Effector memory CD8-positive, alpha-beta T cell (primary cell): ENCODE data around the gene TLK2.
A peak's percentile ranks its signal among the peaks of the same experiment; 100 is the strongest.
"Not testable (repeated sequence)": the region's sequence is repeated elsewhere in the genome, so short reads cannot be mapped to it uniquely, and the experiment has no call there.

ENCODE experiments used
- ATAC-seq: fragments of 150-1000 bp; cut with Tn5 transposase; replicated peaks from 2 replicates; pipeline ENCODE4 v1.10.0; 2021; ENCODE audit warnings: mild to moderate bottlenecking, moderate library complexity
- DNase-seq, 3 experiments: peaks; one replicate each; pipeline ENCODE4 v3.0.0; 2021
- H3K27ac Mint-ChIP-seq, 2 donors: one replicate each; pipeline ENCODE4 v1.8.0; 2022; ENCODE audit warnings: mild to moderate bottlenecking in 2 of 2, mixed read lengths in 2 of 2, moderate library complexity in 2 of 2
- H3K27me3 Mint-ChIP-seq, 2 donors: one replicate each; pipeline ENCODE4 v1.8.0; 2022; ENCODE audit warnings: mixed read lengths in 2 of 2
- H3K36me3 Mint-ChIP-seq: one replicate; pipeline ENCODE4 v1.8.0; 2022; ENCODE audit warnings: mild to moderate bottlenecking, moderate library complexity, mixed read lengths; ENCODE audit not compliant: insufficient read depth
- H3K4me1 Mint-ChIP-seq, 2 donors: one replicate each; pipeline ENCODE4 v1.8.0; 2022; ENCODE audit warnings: low read depth in 2 of 2, mixed read lengths in 2 of 2
- H3K4me3 Mint-ChIP-seq, 2 donors: one replicate each; pipeline ENCODE4 v1.8.0; 2022; ENCODE audit warnings: mild to moderate bottlenecking in 2 of 2, mixed read lengths in 2 of 2, moderate library complexity in 2 of 2
- H3K9me3 Mint-ChIP-seq, 2 donors: one replicate each; pipeline ENCODE4 v1.8.0; 2022; ENCODE audit warnings: mixed read lengths in 2 of 2
- total RNA-seq, 9 experiments: gene quantifications; one replicate each; lab custom pipeline; 2026; lab: John Stamatoyannopoulos, UW

The TLK2 gene
- 72.7 to 113 (median 87.8) reads per million in 9 experiments for total RNA-seq

DNA sequence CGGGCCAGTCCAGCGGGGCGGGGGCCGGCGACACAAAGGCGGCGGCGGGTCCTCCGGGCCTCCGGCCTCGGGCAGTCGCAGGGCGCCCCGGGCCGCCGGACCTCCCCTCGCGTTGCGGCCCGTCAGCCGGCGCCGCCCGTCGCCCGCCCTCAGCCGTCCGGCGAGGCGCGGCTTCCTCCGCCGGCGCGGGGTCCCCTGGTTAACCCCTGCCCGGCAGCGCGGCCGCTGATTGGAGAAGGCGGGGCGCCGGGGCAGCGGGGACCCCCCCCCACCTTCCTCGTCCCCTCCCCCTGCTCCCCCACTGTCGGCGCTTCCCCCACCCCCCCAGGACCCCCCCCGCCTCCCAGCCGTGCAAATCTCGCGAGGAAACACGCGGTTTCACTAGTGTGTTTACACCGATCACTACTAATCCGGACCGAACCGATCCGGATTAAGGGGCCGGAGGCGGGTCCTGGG lies at the start of gene TLK2:
Gene TLK2 (plus strand): TSS at position 402 of the 456 bp plus-strand sequence. CDS start 2,301 bp downstream, outside the sequence.
- peaks cover 19 to 24% of the 10 kb centered on the region in 2 donors for H3K4me1 Mint-ChIP-seq
- H3K9me3 Mint-ChIP-seq, result no peaks in the 10 kb centered on the region
- H3K27ac Mint-ChIP-seq, result peak within 1 kb of the TSS; percentile 90 to 94
- ATAC-seq (peak; percentile 67), DNase-seq (peak in 2 of 3 experiments; percentile 59 to 60)
- no peaks in the 10 kb centered on the region for H3K27me3 Mint-ChIP-seq
- H3K36me3 Mint-ChIP-seq, result peaks cover 41% of the 10 kb centered on the region
- peak within 1 kb of the TSS; percentile 82 to 84 for H3K4me3 Mint-ChIP-seq

DNA sequence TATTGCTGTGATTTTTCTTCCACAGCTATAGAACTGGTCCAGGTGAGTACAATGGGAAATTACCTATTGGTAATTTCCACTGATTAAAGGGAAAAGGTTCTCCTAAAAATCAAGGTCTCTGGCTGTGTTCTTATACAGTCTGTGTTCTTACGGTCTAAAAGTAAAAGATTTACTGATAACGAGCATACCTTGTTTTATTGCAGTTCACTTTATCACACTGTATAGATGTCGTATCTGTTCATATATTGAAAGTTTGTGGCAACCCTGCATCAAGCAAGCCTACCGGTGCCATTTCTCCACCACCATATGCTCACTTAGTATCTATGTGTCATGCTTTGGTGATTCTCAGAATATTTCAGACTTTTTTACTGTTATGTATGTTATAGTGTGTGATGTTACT lies 43.4 kb upstream of the TLK2 start:
- not testable (repeated sequence) for H3K4me1 Mint-ChIP-seq, H3K9me3 Mint-ChIP-seq, ATAC-seq, H3K27me3 Mint-ChIP-seq, H3K4me3 Mint-ChIP-seq, H3K27ac Mint-ChIP-seq, DNase-seq
- H3K36me3 Mint-ChIP-seq, result peaks cover 53% of the 10 kb centered on the region

- H3K27ac Mint-ChIP-seq, H3K4me1 Mint-ChIP-seq, H3K27me3 Mint-ChIP-seq, H3K9me3 Mint-ChIP-seq, ATAC-seq, DNase-seq, H3K4me3 Mint-ChIP-seq: not testable (repeated sequence)
- peaks cover 54% of the 10 kb centered on the region for H3K36me3 Mint-ChIP-seq
Measured at GRCh38 chr17:62441181-62441580, 37.4 kb upstream of the TLK2 start.

- no peak overlapping the region for H3K27ac Mint-ChIP-seq
- peaks cover 54% of the 10 kb centered on the region for H3K36me3 Mint-ChIP-seq
Measured at GRCh38 chr17:62444063-62444462, 34.6 kb upstream of the TLK2 start.

DNA sequence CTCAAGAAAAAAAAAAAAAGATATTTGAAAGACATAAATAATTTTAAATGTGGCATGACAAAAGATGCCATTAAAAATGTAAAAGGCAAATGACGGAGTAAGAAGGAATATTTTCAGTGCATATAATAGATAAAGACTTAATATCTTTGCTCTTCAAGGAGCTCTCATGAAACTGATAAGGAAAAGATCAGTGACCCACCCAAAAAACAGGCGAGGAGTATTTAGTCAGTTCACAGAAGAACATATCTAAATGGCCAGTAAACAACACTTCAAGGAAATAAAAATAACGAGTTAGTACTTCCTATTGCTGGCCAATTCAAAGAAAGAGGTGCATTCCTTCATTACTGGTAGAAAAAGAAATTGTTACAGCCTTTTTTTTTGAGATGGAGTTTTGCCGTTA lies 32.8 kb upstream of the TLK2 start:
- not testable (repeated sequence) for H3K4me1 Mint-ChIP-seq, ATAC-seq

More at GRCh38 chr17:62444063-62444462, 34.6 kb upstream of the TLK2 start:
- Mint-ChIP-seq H3K4me3 (no peak overlapping the region), H3K4me1 (no peaks in the 10 kb centered on the region), H3K9me3 (no peaks in the 10 kb centered on the region), H3K27me3 (no peaks in the 10 kb centered on the region)
- ATAC-seq, result no peak
- no peak for DNase-seq

GRCh38 chr17:62452195-62452594 lies 26.4 kb upstream of the TLK2 start:
- not testable (repeated sequence) for H3K9me3 Mint-ChIP-seq, DNase-seq, H3K4me1 Mint-ChIP-seq, H3K4me3 Mint-ChIP-seq, H3K27me3 Mint-ChIP-seq, H3K27ac Mint-ChIP-seq, ATAC-seq
- H3K36me3 Mint-ChIP-seq, result peaks cover 19% of the 10 kb centered on the region

More for the DNA sequence above, 32.8 kb upstream of the TLK2 start:
- peaks cover 64% of the 10 kb centered on the region for H3K36me3 Mint-ChIP-seq
- H3K27me3 Mint-ChIP-seq, H3K4me3 Mint-ChIP-seq, H3K27ac Mint-ChIP-seq, H3K9me3 Mint-ChIP-seq, DNase-seq: not testable (repeated sequence)

GRCh38 chr17:62453041-62453440 lies 25.6 kb upstream of the TLK2 start:
- Mint-ChIP-seq H3K36me3 (peaks cover 15% of the 10 kb centered on the region), H3K4me3 (peak overlapping the region in 1 of 2 donors; percentile 19), H3K27ac (peak overlapping the region; percentile 30 to 80)
- H3K9me3 Mint-ChIP-seq, ATAC-seq, H3K4me1 Mint-ChIP-seq, DNase-seq, H3K27me3 Mint-ChIP-seq: not testable (repeated sequence)

GRCh38 chr17:62453656-62454055 lies 25.0 kb upstream of the TLK2 start:
- peak; percentile 92 for ATAC-seq
- H3K36me3 Mint-ChIP-seq, result peaks cover 13% of the 10 kb centered on the region

DNA sequence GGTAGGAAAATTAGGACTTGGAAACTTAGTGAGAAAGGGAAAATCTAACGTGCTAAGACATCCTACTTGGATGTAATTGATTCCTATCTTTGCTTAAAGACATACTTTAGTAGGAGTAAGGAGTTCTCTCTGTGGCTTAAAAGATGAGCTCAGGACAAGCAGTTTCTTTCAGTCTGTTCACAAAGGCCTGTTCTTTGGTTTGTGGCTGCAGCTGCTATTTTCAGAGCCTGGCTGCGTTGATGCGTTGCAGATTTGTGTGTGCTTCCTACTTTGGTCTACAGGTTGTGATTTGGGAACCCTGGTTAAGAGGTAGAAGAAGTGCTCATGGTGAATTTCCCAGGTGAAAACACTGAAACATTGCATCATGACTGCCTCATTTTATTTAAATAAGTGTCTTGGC lies 24.5 kb upstream of the TLK2 start:
- ATAC-seq, result peak; percentile 41
- H3K27ac Mint-ChIP-seq, result peak overlapping the region; percentile 30 to 80
- H3K27me3 Mint-ChIP-seq, H3K9me3 Mint-ChIP-seq, H3K4me1 Mint-ChIP-seq, DNase-seq: not testable (repeated sequence)
- H3K4me3 Mint-ChIP-seq, result peak overlapping the region; percentile 19 to 45
- peaks cover 13% of the 10 kb centered on the region for H3K36me3 Mint-ChIP-seq

More at GRCh38 chr17:62453656-62454055, 25.0 kb upstream of the TLK2 start:
- DNase-seq, result peak in 2 of 3 experiments; percentile 5
- H3K4me1 Mint-ChIP-seq, H3K9me3 Mint-ChIP-seq, H3K27me3 Mint-ChIP-seq: not testable (repeated sequence)
- Mint-ChIP-seq H3K4me3 (peak overlapping the region; percentile 19 to 45), H3K27ac (peak overlapping the region; percentile 30 to 80)

- Mint-ChIP-seq H3K9me3 (no peaks in the 10 kb centered on the region), H3K36me3 (no peaks in the 10 kb centered on the region), H3K27ac (no peak overlapping the region), H3K4me1 (peaks cover 9 to 10% of the 10 kb centered on the region in 2 donors), H3K27me3 (peaks cover 5 to 6% of the 10 kb centered on the region in 2 donors), H3K4me3 (no peak overlapping the region)
- ATAC-seq, result no peak
- no peak for DNase-seq
Measured at GRCh38 chr17:62456016-62456415, 22.6 kb upstream of the TLK2 start.

DNA sequence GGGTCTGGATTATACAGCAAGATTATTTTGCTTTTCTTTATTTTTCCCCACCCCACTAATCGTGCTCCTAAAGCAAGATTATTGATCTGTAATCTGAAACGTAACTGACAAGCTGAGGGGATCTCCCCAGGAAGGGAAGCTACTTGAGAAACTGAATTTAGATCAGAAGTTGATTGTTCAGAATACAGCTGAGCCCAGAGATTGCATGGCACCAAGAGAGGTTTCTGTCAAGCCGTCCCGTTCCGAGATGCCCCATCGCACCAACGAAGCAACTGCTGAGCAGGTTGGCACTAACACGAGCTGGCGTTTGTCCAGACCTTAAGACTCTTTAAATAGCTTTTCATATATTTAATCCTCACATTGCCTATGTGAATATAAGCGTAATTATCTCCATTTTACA lies 20.1 kb upstream of the TLK2 start:
- not testable (repeated sequence) for H3K4me3 Mint-ChIP-seq, H3K4me1 Mint-ChIP-seq, H3K27ac Mint-ChIP-seq, DNase-seq, H3K36me3 Mint-ChIP-seq, H3K9me3 Mint-ChIP-seq, ATAC-seq
- peaks cover 13 to 15% of the 10 kb centered on the region in 2 donors for H3K27me3 Mint-ChIP-seq

DNA sequence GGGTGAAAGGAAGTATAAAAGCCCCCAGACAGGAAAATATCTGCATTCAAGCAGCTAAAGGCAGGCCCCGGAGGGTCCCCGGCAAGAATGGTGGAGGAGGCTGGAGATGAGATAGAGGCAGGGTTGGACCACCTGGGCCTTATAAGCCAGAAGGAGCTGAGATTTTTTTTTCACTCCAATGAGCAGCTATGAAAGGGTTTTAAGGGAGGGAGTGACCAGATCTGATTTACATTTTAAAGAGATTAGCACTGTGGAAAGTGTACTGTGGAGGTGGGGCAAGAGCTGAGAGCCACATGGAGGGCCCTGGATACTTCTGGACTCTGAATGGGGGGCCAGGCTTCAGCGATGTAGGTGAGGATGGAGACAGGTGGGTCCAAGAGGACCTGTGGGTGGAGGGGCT lies 14.2 kb upstream of the TLK2 start:
- ATAC-seq, H3K4me3 Mint-ChIP-seq, H3K36me3 Mint-ChIP-seq, DNase-seq, H3K9me3 Mint-ChIP-seq, H3K4me1 Mint-ChIP-seq: not testable (repeated sequence)
- peak overlapping the region in 1 of 2 donors; percentile 77 for H3K27ac Mint-ChIP-seq
- H3K27me3 Mint-ChIP-seq, result peaks cover 13 to 15% of the 10 kb centered on the region in 2 donors

- DNase-seq, H3K9me3 Mint-ChIP-seq, H3K27ac Mint-ChIP-seq, H3K4me3 Mint-ChIP-seq, H3K4me1 Mint-ChIP-seq, H3K36me3 Mint-ChIP-seq, ATAC-seq: not testable (repeated sequence)
- H3K27me3 Mint-ChIP-seq, result peaks cover 13 to 15% of the 10 kb centered on the region in 2 donors
Measured at GRCh38 chr17:62465271-62465670, 13.4 kb upstream of the TLK2 start.

DNA sequence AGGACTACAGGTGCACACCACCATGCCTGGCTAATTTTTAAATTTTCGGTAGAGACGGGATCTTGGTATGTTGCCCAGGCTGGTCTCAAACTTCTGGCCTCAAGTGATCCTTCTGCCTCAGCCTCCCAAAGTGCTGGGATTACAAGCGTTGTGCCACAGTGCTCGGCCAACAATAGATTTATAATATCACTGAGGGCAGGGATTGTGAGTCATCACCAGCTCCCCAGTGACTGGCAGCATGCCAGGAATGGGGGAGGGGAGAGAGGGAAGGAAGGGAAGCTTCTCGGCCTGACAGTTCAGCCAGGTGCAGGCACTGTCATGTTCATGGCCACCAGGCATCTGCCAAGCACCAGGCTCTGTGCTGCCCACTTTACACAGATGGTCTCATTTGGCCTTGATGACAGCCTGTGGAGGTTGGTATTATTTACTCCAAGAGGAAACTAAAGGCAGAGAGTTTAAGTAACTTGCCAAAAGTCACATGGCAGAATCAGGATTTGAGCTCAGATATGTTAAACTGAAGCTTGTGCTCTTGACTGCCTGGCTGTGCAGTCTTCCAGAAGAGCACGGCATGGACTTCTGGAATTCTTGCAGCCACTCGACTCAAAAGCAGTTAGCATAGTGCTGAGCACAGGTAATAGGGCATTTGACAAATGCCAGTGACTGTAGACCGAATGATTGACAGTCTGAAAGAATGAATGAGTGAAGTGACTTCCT lies 7.8 kb upstream of the TLK2 start:
- DNase-seq (peak; percentile 41 to 43 (median 42)), ATAC-seq (peak; percentile 49)
- H3K4me1 Mint-ChIP-seq, H3K36me3 Mint-ChIP-seq, H3K9me3 Mint-ChIP-seq, H3K27me3 Mint-ChIP-seq, H3K4me3 Mint-ChIP-seq: not testable (repeated sequence)
- peak overlapping the region; percentile 51 to 85 for H3K27ac Mint-ChIP-seq
